HG03135 (cell line): Measurements from ENCODE around the gene SMYD3.
"Not testable (repeated sequence)": the region's sequence is repeated elsewhere in the genome, so short reads cannot be mapped to it uniquely, and the experiment has no call there.

ENCODE experiments used
- ATAC-seq: cut with Tn5 transposase; IDR thresholded peaks from one replicate; pipeline ENCODE4 v1.9.1; 2021; ENCODE audit warnings: mild to moderate bottlenecking, moderate library complexity; ENCODE audit not compliant: unreplicated experiment

The SMYD3 gene

DNA sequence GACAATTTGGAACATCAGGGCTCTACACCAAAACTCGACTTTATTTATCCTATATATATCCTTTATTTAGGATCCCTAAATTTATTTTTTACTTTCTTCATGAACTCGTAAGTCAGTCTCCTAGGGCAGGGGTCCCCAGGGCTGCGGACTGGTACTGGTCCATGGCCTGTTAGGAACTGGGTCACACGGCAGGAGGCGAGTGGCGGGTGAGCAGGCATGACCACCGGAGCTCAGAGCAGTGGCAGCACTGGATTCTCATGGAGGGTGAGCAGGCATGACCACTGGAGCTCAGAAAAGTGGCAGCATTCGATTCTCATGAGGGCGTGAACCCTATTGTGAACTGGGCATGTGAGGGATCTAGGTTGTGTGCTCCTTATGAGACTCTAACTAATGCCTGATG lies 427.0 kb downstream of the SMYD3 start:
- no peak for ATAC-seq

DNA sequence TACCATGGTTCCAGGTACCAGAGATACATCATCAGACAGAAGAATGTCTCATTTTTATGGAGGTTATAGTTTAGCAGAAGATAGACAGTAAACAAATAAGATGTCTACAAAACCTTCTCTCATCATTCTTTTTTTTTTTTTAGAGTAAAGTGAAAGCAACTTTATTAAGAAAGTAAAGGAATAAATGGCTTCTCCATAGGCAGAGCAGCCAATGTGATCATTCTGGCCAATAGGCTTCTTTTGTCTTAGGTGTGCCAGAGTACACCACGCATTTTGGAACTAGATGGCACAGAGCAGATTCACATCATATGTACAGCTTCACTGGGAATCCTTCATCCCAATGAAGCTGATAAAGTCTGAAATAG lies 428.2 kb downstream of the SMYD3 start:
- no peak for ATAC-seq

- no peak for ATAC-seq
Observed at GRCh38 chr1:246078126-246078887, 428.8 kb downstream of the SMYD3 start.

DNA sequence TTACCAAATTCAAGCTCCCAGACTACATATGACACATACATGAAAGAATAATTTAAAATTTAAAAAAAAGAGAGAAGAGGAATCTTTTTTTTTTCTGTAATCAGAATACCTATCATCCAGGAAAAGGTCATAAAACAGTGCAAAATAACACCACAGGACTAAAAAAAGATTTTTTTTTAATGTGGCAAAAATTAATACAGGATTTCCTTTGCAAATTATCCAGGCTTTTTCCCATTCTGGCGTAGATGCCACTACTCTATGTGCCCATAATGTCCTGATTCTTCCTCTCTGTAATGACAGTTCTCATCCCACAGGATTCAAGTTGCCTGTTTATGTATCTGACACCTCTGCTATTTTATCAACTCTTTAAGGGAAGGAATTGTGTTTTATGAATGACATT lies 429.6 kb downstream of the SMYD3 start:
- no peak for ATAC-seq

DNA sequence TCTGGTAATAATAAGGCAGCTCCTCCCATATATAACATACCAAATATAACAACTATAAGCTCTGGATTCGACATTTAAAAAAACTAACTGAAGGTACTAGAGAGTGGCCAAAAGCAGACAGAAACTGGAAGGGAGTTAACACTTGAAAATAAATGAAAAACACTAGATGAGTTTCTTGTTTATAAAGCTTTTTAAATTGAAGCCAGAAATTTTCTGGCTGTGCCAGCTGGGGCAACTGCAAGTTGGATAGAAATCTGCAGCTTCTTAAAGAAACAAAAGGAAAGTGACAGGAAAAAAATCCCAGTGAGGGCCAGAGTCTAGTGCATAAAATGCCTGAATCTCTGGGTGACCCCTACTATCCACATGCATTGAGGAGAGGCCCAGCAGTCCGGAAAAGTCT lies 432.7 kb downstream of the SMYD3 start:
- no peak for ATAC-seq

- ATAC-seq = no peak
Observed at GRCh38 chr1:246072456-246072955, 434.6 kb downstream of the SMYD3 start.

DNA sequence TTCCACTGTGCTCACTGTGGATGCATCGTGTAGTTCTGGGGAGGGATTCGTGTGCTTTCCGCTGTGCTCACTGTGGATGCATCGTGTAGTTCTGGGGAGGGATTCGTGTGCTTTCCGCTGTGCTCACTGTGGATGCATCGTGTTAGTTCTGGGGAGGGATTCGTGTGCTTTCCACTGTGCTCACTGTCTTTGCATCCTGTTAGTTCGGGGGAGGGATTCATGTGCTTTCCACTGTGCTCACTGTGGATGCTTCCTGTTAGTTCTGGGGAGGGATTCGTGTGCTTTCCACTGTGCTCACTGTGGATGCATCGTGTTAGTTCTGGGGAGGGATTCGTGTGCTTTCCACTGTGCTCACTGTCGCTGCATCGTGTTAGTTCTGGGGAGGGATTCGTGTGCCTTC lies 435.1 kb downstream of the SMYD3 start:
- not testable (repeated sequence) for ATAC-seq

DNA sequence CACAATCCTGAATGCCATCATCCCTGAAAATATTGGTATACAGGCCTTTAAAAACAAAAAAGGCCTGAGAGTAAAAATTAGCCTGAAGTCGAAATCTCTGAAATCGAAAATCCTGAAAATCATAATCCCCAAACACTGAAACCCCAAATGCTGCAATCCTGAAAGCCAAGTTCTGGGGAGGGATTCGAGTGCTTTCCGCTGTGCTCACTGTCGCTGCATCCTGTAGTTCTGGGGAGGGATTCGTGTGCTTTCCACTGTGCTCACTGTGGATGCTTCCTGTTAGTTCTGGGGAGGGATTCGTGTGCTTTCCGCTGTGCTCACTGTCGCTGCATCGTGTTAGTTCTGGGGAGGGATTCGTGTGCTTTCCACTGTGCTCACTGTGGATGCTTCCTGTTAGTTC lies 435.5 kb downstream of the SMYD3 start:
- ATAC-seq = not testable (repeated sequence)

- no peak for ATAC-seq
Observed at GRCh38 chr1:246069581-246069980, 437.5 kb downstream of the SMYD3 start.

GRCh38 chr1:246068619-246069509 lies 438.2 kb downstream of the SMYD3 start:
- no peak for ATAC-seq

- ATAC-seq = no peak
Observed at GRCh38 chr1:246068217-246068512, 438.9 kb downstream of the SMYD3 start.

GRCh38 chr1:246067432-246068216 lies 439.5 kb downstream of the SMYD3 start:
- no peak for ATAC-seq

GRCh38 chr1:246066573-246066972 lies 440.5 kb downstream of the SMYD3 start:
- no peak for ATAC-seq

GRCh38 chr1:246065592-246065991 lies 441.5 kb downstream of the SMYD3 start:
- no peak for ATAC-seq

GRCh38 chr1:246064891-246065290 lies 442.2 kb downstream of the SMYD3 start:
- ATAC-seq = no peak

- ATAC-seq = no peak
Observed at GRCh38 chr1:246063013-246063616, 444.0 kb downstream of the SMYD3 start.

- no peak for ATAC-seq
Observed at GRCh38 chr1:246058466-246058865, 448.6 kb downstream of the SMYD3 start.

DNA sequence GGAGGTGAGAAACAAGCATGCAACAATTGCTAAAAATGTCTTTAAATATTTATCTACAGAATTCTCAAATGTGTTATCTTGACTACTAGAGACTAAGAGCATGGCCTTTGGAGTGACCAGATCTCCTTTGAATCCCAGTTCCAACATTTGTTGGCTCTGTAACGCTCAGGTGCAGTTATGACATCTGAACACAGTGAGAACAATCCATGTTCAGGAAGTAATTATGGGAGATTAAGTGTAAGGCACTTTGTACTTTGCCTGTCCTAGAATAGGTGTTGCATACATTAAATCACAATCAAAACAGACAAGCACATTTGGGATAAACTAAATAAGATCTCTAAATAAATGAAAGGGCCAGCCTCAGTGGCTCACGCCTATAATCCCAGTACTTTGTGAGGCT lies 454.5 kb downstream of the SMYD3 start:
- ATAC-seq = no peak

- no peak for ATAC-seq
Observed at GRCh38 chr1:246051909-246052518, 455.1 kb downstream of the SMYD3 start.

GRCh38 chr1:246048693-246049092 lies 458.4 kb downstream of the SMYD3 start:
- ATAC-seq = no peak

GRCh38 chr1:246043556-246043955 lies 463.5 kb downstream of the SMYD3 start:
- no peak for ATAC-seq
